ENCODE measurements around the gene OARD1. TPM values are rescaled to one million over a fixed set of nuclear protein-coding genes. Genes with fewer than 3 reads are reported as not detected.

OARD1 gene
- total and polyA plus RNA-seq, 11 donors: 12.8 to 28.1 (median 18.5) TPM

- H3K27ac ChIP-seq: peak overlapping the region in 6 of 12 donors; percentile 44 to 80 (median 66)
- TF ChIP-seq POLR2A (IDR thresholded peaks at IDR 0.05) (no peak), CTCF (IDR thresholded peaks at IDR 0.05) (no peak)
- intact Hi-C loops (cut with DNase I): loop anchor here (2.0 to 10.0 kb wide), 6 partner anchors 33 to 168 kb away; no protein-coding TSS in a partner anchor
- no peaks in the 10 kb centered on the region for H3K9me3 ChIP-seq
- DNase-seq (no peak), ATAC-seq (no peak)
- H3K27me3 ChIP-seq: no peaks in the 10 kb centered on the region
- peaks cover 0 to 85% (median 72%) of the 10 kb centered on the region in 9 donors for H3K36me3 ChIP-seq
- peaks cover 0 to 46% (median 9%) of the 10 kb centered on the region in 12 donors for H3K4me1 ChIP-seq
- no peak overlapping the region for H3K4me3 ChIP-seq
- WGBS, 4 donors: 44 to 51% (median 44%) methylated on average over 5 of the region's 5 CpGs
Measured at GRCh38 chr6:41064841-41065240, 7.3 kb downstream of the OARD1 start.

GRCh38 chr6:41063884-41064285, 8.3 kb downstream of the OARD1 start:
- no peaks in the 10 kb centered on the region for H3K27me3 ChIP-seq
- 52 to 69% (median 62%) methylated on average over 2 of the region's 2 CpGs for WGBS, 4 donors
- H3K4me1 ChIP-seq: peaks cover 0 to 55% (median 14%) of the 10 kb centered on the region in 12 donors
- no peaks in the 10 kb centered on the region for H3K9me3 ChIP-seq
- intact Hi-C loops (cut with DNase I): loop anchor here in 6 of 10 donors (2.0 to 10.0 kb wide), 4 partner anchors 35 to 167 kb away; no protein-coding TSS in a partner anchor
- peak overlapping the region in 3 of 12 donors; percentile 18 to 31 (median 19) for H3K4me3 ChIP-seq
- DNase-seq: no peak
- H3K27ac ChIP-seq: peak overlapping the region in 10 of 12 donors; percentile 9 to 80 (median 51)
- peaks cover 0 to 78% (median 70%) of the 10 kb centered on the region in 9 donors for H3K36me3 ChIP-seq
- ATAC-seq: peak; percentile 50 to 77 (median 62)
- no peak for TF ChIP-seq POLR2A (IDR thresholded peaks at IDR 0.05)
- TF ChIP-seq CTCF (IDR thresholded peaks at IDR 0.05): peak in 1 of 12 donors; percentile 11

GRCh38 chr6:41062056-41062455, 10.1 kb downstream of the OARD1 start:
- intact Hi-C loops (cut with DNase I): loop anchor here in 5 of 10 donors (5.0 to 10.0 kb wide), 3 partner anchors 55 to 165 kb away; no protein-coding TSS in a partner anchor
- ATAC-seq (no peak), DNase-seq (no peak)
- Histone ChIP-seq H3K27ac (peak overlapping the region in 9 of 12 donors; percentile 9 to 80 (median 46)), H3K9me3 (no peaks in the 10 kb centered on the region), H3K4me1 (peaks cover 0 to 68% (median 17%) of the 10 kb centered on the region in 12 donors), H3K4me3 (peak overlapping the region in 7 of 12 donors; percentile 15 to 32 (median 19)), H3K36me3 (peaks cover 0 to 59% (median 52%) of the 10 kb centered on the region in 9 donors), H3K27me3 (no peaks in the 10 kb centered on the region)
- no peak for TF ChIP-seq POLR2A (IDR thresholded peaks at IDR 0.05)
- no peak for TF ChIP-seq CTCF (IDR thresholded peaks at IDR 0.05)
- 45 to 70% (median 65%) methylated on average over 1 of the region's 1 CpG for whole genome bisulfite sequencing, 4 donors

- TF ChIP-seq POLR2A (IDR thresholded peaks at IDR 0.05): no peak
- no peak for TF ChIP-seq CTCF (IDR thresholded peaks at IDR 0.05)
- Histone ChIP-seq H3K36me3 (peaks cover 0 to 56% (median 47%) of the 10 kb centered on the region in 9 donors), H3K27me3 (no peaks in the 10 kb centered on the region), H3K27ac (peak overlapping the region in 10 of 12 donors; percentile 9 to 80 (median 40)), H3K4me3 (peak overlapping the region in 5 of 12 donors; percentile 10 to 32 (median 16)), H3K9me3 (no peaks in the 10 kb centered on the region), H3K4me1 (peaks cover 0 to 67% (median 15%) of the 10 kb centered on the region in 12 donors)
- intact Hi-C loops (cut with DNase I): loop anchor here in 5 of 10 donors (5.0 to 10.0 kb wide), 3 partner anchors 54 to 164 kb away; no protein-coding TSS in a partner anchor
- DNase-seq: no peak
- ATAC-seq: peak; percentile 2 to 58 (median 16)
- WGBS, 4 donors: 46 to 68% (median 61%) methylated on average over 11 to 13 of the region's 13 CpGs
Measured at GRCh38 chr6:41061196-41061726, 10.9 kb downstream of the OARD1 start.

All from heart left ventricle (tissue), 16 donors.